Activated CD4-positive, alpha-beta T cell treated with anti-CD3 and anti-CD28 coated beads for 1 hour (primary cell): ENCODE results near the gene MAMDC2.
"Not testable (repeated sequence)": the region's sequence is repeated elsewhere in the genome, so short reads cannot be mapped to it uniquely, and the experiment has no call there.

ENCODE experiments used
- DNase-seq: peaks from one replicate; pipeline ENCODE4 v3.0.0-alpha.2; 2020

The MAMDC2 gene

DNA sequence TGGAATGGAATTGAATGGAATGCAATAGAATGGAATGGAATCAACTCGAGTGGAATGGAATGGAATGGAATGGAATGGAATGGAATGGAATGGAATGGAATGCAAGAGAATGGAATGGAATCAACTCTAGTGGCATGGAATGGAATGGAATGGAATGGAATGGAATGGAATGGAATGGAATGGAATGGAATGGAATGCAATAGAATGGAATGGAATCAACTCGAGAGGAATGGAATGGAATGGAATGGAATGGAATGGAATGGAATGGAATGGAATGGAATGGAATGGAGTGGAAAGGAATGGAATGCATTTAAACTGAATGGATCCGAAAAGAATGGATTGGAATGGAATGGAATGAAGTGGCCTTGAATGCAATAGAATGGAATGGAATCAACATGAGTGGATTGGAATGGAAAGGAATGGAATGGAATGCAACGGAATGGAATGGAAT lies 5.5 kb upstream of the MAMDC2 start:
- DNase-seq: not testable (repeated sequence)

DNA sequence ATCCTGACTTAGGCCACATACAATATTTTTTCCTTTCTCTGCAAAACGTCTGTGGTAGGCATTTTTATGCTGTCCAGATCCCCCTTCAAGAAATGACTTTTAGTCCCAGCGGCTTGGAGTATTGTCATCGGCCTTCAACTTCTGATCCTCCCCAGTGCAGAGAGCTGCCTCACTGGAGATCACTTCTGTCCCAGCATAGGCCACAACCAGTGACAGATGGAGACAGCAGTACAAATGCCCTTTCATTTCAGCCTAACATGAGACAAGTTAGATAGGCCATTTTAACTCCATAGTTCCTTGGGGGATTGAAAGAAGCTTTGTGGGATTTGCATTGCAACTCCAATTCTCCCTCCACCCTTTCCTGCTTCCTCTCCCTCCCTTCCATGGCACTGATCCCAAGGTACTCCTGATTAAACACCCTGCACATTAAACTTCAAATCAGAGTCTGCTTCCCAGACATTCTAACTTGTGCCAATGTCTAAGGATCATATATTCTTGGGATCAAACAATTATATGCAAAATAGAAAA lies 3.2 kb upstream of the MAMDC2 start:
- no peak for DNase-seq

DNA sequence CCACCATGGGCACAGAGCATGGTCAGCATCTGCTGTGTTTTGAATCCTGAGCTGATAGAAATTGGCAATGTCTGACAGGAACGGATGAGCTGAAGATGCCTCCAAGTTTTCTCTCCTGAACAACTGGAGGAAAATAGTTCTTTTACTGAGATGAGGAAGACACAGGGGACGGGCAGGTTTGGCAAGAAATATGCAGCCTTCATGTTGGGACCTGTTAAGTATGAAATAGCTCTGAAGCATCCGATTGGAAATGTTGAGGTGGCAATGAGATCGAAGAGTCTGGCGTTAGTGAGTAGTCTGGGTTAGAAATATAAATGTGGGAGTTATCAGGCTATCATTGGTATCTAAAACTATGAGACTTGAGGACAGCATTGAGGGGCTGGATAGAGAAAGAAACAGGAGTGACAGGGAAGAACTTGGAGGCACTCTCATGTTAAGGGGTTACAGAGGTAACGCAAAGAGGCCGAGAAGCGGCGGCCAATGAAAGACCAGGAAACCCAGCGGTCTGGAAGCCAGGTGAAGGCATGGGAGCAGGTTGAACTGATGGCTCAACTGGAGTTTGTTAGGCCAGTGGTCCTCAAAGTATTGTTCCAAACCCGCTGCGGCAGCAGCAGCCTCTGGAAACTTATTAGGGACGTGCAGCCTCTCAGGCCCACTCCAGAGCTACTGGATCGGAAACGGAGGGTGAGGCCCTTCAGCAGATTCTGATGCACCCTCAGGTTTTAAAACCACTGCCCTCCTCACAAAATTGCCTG lies 1.0 kb upstream of the MAMDC2 start:
- DNase-seq: no peak

DNA sequence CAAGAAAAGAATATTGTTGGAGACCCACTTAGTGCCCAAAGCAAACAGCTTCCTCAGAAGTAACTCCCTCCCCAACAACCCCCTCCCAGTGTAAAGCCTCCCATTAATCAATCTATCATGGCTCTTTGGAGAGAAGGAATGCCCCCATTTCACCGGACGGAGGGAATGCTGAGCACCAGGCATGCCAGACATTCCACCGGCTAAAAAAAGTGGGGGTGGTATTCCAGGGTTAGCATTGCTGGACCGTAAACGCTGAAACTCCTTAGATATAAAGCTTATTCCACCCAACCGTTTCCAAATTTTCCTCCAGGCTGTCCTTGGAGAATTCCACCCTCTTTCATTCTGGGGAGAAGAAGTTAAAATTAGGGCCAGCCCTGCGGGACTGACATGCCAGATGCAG lies 363 bp upstream of the MAMDC2 start:
- DNase-seq: no peak

DNA sequence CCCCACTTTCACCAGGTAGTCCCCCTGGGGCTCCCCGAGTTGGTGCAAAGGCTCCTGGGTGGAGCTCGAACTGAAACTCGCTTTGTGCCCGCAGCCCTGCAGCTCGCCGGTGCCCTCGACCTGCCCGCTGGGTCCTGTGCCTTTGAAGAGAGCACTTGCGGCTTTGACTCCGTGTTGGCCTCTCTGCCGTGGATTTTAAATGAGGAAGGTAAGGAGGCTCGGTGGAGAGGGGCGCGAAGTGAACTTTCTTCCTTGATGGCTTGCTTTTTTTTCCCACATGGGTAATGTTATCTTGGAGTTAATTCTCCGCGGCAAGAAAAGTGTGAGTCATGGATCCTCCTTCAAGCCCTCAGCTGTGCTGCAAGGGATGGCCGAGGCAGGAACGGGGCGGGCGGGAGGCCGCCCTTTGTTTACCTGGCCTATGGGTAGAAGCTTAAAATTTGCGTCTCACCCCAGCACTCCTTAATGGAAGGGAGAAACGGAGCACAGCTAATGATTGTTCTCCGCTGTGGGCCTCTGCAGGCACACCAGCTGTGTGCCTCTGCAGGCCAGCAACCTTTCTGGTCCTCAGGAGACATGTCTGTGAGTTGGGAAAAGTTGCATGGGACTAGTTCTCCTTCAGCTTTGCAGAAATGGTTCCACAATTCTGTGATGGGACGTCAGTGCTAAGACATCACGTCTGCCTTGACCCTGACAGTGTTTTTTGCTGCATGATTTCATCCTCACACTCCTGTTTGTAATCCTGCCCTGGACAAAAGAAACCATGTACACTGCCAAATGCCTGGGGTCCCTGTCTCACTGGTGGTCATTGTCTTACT lies 1.1 kb downstream of the MAMDC2 start:
- DNase-seq: no peak

DNA sequence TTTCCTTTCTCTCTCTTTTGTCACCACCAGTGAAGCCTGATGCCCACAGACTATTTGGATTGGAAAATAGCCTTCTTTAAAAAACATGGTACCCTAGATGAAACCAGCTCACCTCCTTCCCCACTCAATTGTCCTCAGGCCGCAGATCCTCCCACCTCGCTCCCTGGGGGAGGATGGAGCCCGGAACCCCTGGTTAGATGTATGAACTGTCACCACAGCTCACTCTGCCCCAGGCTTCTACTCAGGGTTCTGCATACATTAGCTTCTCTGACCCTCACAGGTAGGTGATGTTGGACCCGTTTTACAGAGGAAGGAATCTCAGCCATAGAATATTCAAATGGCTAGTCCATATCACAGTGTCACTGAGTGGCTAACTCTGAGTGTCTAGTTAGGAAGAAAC lies 1.8 kb downstream of the MAMDC2 start:
- no peak for DNase-seq

DNA sequence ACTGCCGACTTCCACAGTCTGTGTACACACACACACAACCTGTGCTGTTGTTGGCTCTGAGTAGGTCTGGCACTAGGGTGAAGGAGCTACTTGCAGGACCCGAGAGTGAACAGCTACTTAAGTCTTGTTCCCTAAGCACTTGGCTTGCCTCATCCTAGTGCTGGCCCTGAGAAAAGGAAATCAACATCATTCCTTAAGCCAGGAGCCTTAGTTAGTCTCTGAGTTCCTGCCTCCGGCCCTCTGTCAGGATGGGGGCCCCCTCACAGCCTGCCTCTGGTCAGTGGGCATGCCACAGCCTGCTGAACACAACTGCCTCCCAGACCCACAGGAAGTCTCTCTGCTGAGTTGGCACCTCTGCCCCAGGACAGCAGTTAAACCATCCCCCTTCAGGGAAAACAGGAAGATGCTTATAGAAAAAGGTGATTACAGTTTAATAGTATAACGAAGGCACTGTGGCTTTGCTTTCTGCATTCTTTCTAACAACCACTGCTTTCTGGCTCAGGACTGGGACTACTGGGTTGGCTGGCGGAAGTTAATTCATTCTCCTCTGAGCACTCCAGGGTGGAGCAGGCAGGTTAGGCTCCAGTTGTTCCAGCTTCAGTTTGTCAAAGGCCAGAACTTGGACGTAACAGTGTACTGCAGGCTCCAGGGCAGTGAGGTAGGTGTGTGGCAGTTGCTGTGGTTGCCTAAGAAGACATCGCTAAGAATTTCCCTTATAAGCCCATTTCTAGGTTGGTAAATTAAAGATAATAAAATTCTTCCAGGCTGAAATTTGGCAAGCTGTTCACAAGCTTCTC lies 2.8 kb downstream of the MAMDC2 start:
- no peak for DNase-seq

DNA sequence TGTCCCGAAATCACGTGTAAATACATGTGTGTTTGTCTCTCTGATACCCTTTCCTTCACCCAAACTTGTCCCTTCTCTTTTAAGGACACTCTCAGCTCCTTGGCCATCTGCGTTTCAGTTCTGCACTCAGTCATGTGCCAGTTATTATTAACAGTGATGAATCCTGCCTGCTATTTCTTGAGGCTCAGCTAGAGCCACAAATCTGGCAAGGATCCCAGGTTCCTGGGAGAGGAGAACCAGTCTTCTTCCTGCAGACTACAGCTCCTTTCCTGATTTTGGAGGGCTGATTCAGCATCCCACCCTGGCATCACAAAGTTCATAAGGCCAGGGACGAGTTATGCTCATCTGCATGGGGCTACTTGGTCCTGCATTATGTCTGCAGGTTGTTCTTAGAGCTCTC lies 5.6 kb downstream of the MAMDC2 start:
- no peak for DNase-seq

DNA sequence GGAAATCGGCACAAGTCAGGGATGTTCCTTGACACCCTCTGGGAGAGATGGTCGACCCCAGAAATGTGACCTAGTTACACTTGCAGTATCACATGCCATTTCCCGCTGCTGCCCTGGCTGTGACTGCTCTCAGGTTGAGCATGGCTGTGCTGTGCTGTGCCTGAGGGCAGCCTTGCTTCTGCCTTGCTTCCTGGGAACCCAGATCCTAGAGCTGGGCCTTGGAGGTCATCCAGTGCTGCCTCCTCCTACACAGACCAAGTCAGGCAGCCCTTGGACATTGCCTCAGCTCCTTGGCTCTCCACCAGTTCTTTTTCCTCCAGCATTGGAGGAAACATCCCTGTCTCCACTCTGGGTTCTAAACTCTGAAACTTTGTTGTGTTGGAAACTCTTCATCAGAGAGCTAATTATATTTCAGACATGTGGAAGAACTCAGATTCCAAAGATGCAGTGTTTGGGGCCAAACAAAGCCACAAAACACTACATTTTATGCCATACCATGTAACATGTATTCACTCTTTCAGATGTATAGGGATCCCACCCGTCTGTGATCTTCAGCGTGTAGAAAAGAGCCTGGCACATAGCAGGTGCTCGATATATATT lies 6.1 kb downstream of the MAMDC2 start:
- no peak for DNase-seq

DNA sequence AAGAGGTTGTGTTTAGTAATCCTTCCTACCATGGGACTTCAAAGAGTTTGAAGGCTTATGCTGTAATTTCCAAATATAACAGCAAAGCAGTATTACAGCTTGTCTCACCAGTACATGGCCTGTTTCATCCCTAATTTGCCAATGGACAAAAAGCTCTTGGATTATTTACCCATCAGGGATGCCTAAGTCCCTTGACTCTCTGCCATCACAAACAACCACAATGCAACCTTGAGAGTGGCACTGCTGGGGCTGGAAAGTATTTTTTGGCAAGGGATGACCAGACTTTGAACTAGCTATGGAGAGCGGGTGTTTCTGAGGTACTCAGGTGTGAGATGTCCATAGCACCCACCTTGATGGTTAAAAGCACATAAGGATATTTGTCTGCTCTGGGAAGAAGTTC lies 9.1 kb downstream of the MAMDC2 start:
- no peak for DNase-seq

DNA sequence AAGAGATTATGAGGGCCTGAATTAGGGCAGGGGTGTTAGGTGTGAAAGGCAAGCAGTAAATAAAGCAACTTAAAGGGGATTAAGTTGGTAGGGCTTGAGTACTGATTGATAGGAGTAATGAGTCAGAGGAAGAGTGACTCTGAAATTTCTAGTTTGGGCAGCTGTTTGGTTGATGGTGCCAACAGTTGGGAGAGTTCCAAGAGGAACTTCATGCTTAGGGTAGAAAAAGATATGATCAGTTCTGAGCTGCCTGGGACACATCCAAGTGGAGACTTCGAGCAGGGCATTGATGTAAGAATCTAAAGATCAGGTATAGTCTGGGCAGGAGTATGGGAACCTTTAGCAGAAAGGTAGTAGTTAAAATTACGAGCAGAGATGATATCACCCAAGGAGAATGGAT lies 10.2 kb downstream of the MAMDC2 start:
- DNase-seq: no peak

DNA sequence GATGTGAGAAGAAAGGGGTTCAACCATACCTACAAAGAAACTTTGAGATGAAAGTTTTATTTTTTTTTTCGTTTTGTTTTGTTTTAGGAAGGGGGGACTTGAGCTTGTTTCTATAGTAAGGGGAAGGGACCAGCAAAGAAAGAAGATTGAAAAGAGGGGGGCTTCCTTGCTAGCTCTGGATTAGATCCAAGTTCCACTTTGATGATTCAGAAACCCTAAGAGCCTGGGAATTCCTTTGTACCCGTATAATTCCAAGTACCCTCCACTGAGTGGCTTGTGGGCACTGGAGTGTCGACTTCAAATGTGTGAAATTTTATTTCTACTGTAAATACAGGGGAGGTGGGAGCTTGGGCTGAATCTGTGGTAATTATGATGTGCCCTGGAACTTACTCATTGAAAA lies 10.9 kb downstream of the MAMDC2 start:
- DNase-seq: no peak

DNA sequence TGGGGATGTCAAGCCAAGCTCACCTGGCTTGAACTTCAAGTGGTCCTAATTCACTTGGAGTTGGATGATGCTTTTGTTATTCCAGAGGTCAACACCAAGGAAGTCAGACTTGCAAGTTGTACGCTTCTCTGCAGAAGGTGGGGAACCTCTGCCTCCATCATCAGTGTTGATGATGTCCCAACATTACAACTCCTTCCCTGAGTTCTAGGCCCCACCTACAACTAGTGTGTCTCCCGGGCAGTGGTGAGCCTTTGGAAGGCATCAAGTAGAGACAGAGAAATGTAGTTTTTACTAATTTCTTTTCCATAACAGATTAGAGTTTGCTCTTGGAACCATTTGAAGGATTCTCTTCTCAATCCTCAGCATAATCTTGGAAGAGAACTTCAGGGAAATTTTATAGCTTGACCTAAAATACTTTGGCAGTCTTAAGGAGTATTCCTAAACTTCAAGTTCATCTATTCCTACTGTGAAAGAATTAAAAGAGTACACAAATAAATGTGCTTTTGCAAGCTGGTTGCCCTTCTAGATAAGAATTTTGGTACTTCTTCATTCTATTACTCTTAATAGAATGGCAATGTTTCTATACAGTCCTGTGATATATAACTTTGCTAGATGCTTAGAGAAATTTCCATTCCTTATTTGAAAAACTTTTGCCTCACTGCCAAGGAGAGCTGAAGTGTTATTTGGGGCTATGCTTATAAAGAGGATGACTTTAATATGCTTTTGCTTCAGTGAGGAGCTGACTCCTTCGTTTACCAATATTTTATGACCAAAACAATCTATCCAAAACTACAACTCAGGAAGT lies 12.0 kb downstream of the MAMDC2 start:
- no peak for DNase-seq

DNA sequence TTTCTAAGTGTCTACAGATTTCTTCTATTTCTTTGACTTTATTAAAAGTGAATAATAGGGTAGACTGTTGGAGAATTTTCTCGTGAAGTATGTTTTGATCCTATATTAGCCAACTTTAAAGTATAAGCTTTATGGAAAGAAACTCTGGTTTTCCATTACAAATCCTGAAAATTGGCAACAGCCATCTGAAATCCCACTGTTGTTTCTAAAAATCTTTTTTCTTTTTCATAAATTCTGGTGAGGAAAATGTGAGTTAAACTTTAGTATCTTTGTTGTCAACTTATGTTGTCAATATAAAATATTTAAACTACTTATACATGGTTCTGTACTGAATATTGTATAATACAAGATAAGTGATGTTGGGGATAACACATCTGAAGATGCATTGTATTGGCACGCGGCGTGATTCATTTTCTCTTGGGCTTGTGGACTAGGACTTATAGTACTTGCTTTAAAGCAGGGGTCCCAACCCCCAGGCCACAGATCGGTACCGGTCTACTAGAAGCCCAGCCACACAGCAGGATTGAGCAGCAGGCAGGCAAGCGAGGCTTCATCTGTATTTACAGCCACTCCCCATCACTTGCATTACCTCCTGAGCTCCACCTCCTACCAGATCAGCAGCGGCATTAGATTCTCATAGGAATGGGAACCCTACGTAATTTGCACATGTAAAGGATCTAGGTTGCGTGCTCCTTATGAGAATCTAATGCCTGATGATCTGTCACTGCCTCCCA lies 12.7 kb downstream of the MAMDC2 start:
- DNase-seq: no peak

DNA sequence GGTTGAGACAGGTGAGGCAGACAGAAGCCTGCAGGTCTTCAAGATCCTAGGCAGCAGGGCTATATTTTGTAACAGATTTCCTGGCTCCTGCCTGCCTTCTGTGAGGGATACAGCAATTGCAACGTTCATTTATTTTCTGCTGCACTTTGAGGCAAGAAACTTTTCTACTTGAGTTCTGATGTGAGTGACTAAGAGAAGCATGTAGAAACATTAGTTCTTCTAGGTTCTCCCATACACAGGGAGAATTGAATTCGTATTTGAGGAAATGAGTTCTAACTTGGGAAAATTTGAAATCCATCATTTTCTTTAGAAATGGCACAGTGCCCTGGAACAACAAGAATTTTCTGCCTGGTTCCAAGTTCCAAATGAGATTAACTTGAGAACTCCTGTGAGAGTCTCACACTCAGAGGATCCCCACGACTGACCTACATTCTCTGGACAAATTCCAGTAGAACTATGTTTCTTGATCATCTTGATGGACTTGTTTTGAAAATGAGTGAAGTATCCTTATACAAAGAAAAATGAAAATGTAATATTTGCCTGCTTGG lies 15.0 kb downstream of the MAMDC2 start:
- no peak for DNase-seq

DNA sequence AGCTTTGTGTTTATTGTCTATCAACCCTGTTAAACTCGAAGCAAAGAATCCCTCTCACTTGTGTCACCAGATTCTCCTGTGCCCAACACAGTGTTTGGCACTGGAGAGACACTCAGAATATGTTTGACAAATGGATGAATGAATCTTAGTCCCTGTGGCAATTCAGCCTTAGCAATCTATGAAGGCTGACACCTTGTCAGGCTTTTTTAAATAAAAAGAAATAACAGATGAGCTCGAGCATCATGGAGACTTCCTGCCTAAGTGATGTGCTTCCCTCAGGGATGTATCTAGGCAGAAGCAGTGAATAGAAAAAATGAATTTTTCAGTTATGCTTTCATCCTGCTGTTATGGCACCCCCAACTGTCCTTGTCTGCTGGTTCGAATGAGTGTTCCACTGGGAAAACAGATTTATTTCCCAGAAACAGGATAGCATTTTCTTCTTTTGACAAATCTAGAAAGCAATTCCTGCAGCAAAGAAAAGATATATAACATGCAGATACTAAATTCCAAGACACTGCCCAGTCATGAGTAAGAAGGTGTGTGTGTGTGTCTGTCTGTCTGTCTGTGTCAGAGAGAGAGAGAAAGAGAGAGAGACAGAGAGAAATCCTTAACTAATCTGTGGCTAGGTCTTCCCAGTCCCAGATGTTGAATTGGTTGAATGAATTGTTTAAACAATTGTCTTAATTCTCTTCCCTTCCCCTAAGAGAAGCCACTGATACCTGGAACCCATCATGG lies 16.7 kb downstream of the MAMDC2 start:
- no peak for DNase-seq

DNA sequence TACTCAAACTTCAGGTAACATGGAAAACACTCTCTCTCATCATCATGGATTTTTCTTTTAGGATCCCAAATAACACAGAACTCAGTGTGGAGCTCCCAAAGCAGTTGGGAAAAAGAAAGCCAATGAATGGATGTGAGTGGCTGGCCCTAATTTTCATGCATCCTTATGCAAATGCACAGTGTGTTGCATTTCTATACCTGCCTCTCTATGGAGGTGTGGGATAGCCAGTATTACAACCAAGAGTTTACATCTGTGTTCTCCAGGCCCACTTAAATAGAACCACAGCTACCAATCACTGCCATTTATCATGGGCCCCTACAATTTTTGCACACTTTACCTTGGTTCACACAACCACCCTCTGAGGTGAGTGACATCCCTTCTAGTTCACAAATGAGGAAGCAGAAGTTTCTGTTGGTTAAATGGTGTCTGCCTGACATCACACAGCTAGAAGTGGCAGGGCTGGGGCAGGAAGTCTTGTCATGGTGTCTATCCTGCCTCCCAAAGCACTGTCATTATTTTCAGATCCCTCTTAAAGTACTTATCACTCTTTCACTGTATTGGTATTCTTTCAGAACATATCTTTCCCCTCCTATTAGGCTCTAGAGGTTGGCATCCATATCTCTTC lies 17.3 kb downstream of the MAMDC2 start:
- DNase-seq: no peak

DNA sequence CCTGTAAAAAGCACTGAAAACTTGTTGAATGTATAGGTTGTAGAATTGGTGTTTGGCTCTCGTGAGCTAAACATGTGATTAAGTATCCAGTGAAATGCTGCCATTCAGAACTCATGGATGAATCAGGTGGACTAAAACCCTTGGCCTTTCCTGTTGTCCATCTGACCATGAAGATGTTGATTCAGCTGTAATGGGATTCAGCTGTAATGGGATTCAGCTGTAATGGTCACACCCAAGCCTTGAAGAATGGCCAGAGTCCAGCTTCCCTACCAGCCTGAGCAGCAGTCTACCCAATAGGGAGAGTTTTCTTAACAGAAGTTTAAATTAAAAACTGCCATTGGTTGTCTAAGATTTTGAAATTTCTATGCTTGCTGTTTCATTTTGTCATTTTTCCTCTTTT lies 18.1 kb downstream of the MAMDC2 start:
- no peak for DNase-seq

DNA sequence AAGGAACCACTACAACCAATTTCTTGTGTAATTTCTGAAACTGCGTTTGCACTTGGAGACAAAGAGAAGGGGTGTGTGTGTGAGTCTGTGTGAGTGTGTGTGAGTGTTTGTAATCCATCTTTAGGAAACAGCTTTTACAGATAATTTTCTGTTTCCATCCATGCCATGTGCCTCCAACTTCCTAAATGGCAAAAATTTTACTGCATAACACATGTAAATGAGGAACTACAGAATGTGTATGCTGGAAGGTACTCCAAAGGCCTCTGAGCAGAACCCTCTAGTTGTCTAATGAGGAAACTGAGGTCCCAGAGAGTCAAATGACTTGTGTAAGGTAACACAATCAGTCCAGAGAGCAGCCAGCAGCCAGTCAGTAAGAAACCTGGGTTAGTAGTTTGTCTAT lies 20.8 kb downstream of the MAMDC2 start:
- DNase-seq: no peak

DNA sequence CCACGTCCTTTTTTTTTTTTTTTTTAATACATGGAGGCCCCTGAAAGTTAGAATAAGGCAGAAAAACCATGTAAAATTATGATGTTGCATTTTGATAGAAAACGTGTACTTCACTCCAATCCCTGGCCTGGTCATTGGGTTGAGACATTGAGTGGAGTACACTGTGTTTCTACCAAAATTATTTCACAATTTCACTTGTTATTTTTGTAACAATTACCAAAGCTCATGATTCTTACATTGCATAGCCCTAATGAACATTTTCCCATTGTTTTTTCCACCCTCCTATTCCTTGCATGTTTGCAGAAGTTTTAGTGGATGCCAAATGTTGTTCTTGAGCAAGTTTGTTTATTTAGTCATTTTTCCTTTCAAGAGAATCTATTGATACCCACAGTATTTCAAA lies 21.9 kb downstream of the MAMDC2 start:
- DNase-seq: no peak
